GM12878 (cell line): Measurements from ENCODE around the gene ADCY7. TPM values are rescaled to one million over a fixed set of nuclear protein-coding genes. Genes with fewer than 3 reads are reported as not detected.

Experiments used
- ATAC-seq: fragments of 200-7000 bp; cut with Tn5 transposase; 3 replicates; pipeline ENCODE4 v1.9.1; 2020; ENCODE audit warnings: mild to moderate bottlenecking, moderate library complexity
- BruUV-seq: library from RNA; stranded (reverse); fragments of 400-500 nt; replicated peaks from 2 replicates; lab custom pipeline; 2021; lab: Mats Ljungman, UMichigan
- CTCF ChIA-PET: fragments of 300-600 bp; sonication (Branson Sonifier 250); formaldehyde crosslinking; extraction: SDS; loops from one replicate; lab custom pipeline; 2021; ENCODE audit warnings: inconsistent platforms; lab: Yijun Ruan, JAX
- POLR2A ChIA-PET: fragments of 350-600 bp; formaldehyde crosslinking; extraction: SDS; loops from one replicate; lab custom pipeline; 2021; ENCODE audit warnings: inconsistent platforms; lab: Charles Lee
- RAD21 ChIA-PET: fragments of 300-600 bp; sonication (Branson Sonifier 250); formaldehyde crosslinking; loops from one replicate; lab custom pipeline; 2023; ENCODE audit warnings: antibody characterized with exemption; ENCODE audit not compliant: unreplicated experiment; lab: Charles Lee
- SMC1A ChIA-PET: fragments of 300-600 bp; sonication (Branson Sonifier 250); formaldehyde crosslinking; loops from one replicate; lab custom pipeline; 2023; ENCODE audit not compliant: unreplicated experiment, uncharacterized antibody; lab: Charles Lee
- DNase-seq: peaks from one replicate; pipeline ENCODE4 v3.0.0-alpha.2; 2011; ENCODE audit warnings: low read depth, low spot score
- FAIRE-seq: peaks from 3 replicates; lab custom pipeline; 2011; peaks lifted over from hg19 to GRCh38; lab: Jason Lieb, UNC
- H2AFZ ChIP-seq: 2 replicates; pipeline ENCODE4 v1.6.0; 2011; ENCODE audit warnings: low read depth, low read length, control low read depth; ENCODE audit not compliant: control insufficient read depth
- H3K27ac ChIP-seq: 2 replicates; pipeline ENCODE4 v1.5.1; 2011; ENCODE audit warnings: control low read depth; ENCODE audit not compliant: control insufficient read depth, insufficient read depth
- H3K27me3 ChIP-seq, 2 experiments: replicated peaks in 1 of 2; 2 replicates each; pipeline versions ENCODE4 v1.6.0 to v1.6.1; 2011; ENCODE audit warnings: low read length in 1 of 2; ENCODE audit not compliant: control insufficient read depth in 2 of 2, insufficient read depth in 2 of 2
- H3K36me3 ChIP-seq, 2 experiments: 2 replicates each; pipeline ENCODE4 v1.5.1; 2011; ENCODE audit warnings: low read length in 1 of 2; ENCODE audit not compliant: control insufficient read depth in 2 of 2, insufficient read depth in 2 of 2
- H3K4me1 ChIP-seq: 2 replicates; pipeline ENCODE4 v1.6.1; 2011; ENCODE audit warnings: mild to moderate bottlenecking, low read length, moderate library complexity, mixed read lengths; ENCODE audit not compliant: control insufficient read depth, insufficient read depth
- H3K4me2 ChIP-seq: 2 replicates; pipeline ENCODE4 v1.6.0; 2011; ENCODE audit warnings: control low read depth; ENCODE audit not compliant: control insufficient read depth, insufficient read depth
- H3K4me3 ChIP-seq: fragments of 200-600 bp; sonication (generic); 2 replicates; pipeline ENCODE4 v1.5.1; 2016
- H3K79me2 ChIP-seq: 2 replicates; pipeline ENCODE4 v1.6.0; 2011; ENCODE audit warnings: low read length; ENCODE audit not compliant: control insufficient read depth, insufficient read depth
- H3K9ac ChIP-seq: 2 replicates; pipeline ENCODE4 v1.8.0; 2011; ENCODE audit warnings: low read length, control low read depth, mixed read lengths; ENCODE audit not compliant: control insufficient read depth, insufficient read depth
- H3K9me3 ChIP-seq: replicated peaks from 3 replicates; pipeline ENCODE4 v1.5.1; 2011; ENCODE audit warnings: mild to moderate bottlenecking, low read length; ENCODE audit not compliant: control insufficient read depth, insufficient read depth
- H4K20me1 ChIP-seq: 2 replicates; pipeline ENCODE4 v1.6.0; 2011; ENCODE audit not compliant: control insufficient read depth, insufficient read depth
- BCL3 ChIP-seq: IDR thresholded peaks from 2 replicates; pipeline ENCODE4 v1.6.1; 2011; ENCODE audit warnings: borderline replicate concordance, low read depth, mild to moderate bottlenecking, moderate library complexity, low read length; ENCODE audit not compliant: insufficient read depth, poor library complexity, severe bottlenecking
- EP300 ChIP-seq, 2 experiments: fragments of 150-350 bp in 1 of 2; IDR thresholded peaks; 2 replicates each; pipeline ENCODE4 v1.6.1; 2011 to 2012; ENCODE audit warnings: low read depth in 2 of 2, low read length in 2 of 2, borderline replicate concordance in 1 of 2, improper control_type of control experiment in 1 of 2, inconsistent platforms in 1 of 2; ENCODE audit not compliant: control insufficient read depth in 1 of 2
- FOXK2 ChIP-seq: fragments of 450-650 bp; IDR thresholded peaks from 2 replicates; pipeline ENCODE4 v1.6.1; 2017; ENCODE audit warnings: mild to moderate bottlenecking, moderate library complexity
- HDAC2 ChIP-seq: fragments of 200-600 bp; sonication (generic); IDR thresholded peaks from 2 replicates; pipeline ENCODE4 v1.6.1; 2017
- IKZF2 ChIP-seq, 2 experiments: fragments of 450-650 bp; IDR thresholded peaks; 2 replicates each; pipeline ENCODE4 v1.6.1; 2017; ENCODE audit warnings: mild to moderate bottlenecking in 2 of 2, moderate library complexity in 2 of 2
- SMAD5 ChIP-seq: IDR thresholded peaks from 2 replicates; pipeline ENCODE4 v1.6.1; 2016; ENCODE audit warnings: antibody characterized with exemption, low read depth
- WGBS: methylation state at CpG from one replicate; pipeline ENCODE4 v1.1.6; 2016; ENCODE audit warnings: low lambda C conversion rate; ENCODE audit not compliant: insufficient replicate concordance, insufficient coverage; ENCODE audit errors: missing lambda C conversion rate; 5-methylcytosine and 5-hydroxymethylcytosine counted together
- in situ Hi-C: fragments of 300-500 bp; cut with MboI; formaldehyde crosslinking; loops from 9 replicates; pipeline ENCODE4 v1.14.3; 2018; ENCODE audit warnings: mixed read lengths
- intact Hi-C: fragments of 100-400 bp; cut with micrococcal nuclease; formaldehyde crosslinking; loops from one replicate; pipeline ENCODE4 v1.14.2; 2022; ENCODE audit not compliant: unreplicated experiment
- polyA plus RNA-seq, 11 experiments: library from polyadenylated mRNA; depleted of rRNA in 4 of 11; unstranded in 6 of 11; stranded (reverse) in 5 of 11; fragments of >200 nt; fragmentation: Nextera tagmentation in 4 of 11; fragmentation: Illumina TruSeq in 1 of 11; extraction: Ambion mirVana in 4 of 11; extraction: Trizol in 1 of 11; gene quantifications; 1 replicate in 1 of 11; 2 replicates in 10 of 11; pipeline versions ENCODE4 v1.2.1 to v1.2.3, GENCODE V29; 2011 to 2016; ENCODE audit warnings: inconsistent platforms in 2 of 11, missing spikeins in 2 of 11, low read depth in 1 of 11
- total RNA-seq, 4 experiments: library from RNA; depleted of rRNA in 3 of 4; stranded (reverse); fragments of >200 nt in 3 of 4; fragmentation: Illumina TruSeq in 1 of 4; extraction: Trizol in 1 of 4; gene quantifications; 2 replicates each; pipeline versions ENCODE4 v1.2.1 to v1.2.3, GENCODE V29; 2013 to 2021

ADCY7 gene
- total and polyA plus RNA-seq, 10 of the 15 experiments (the other 5 are each of a cell fraction or from before 2014, with no cell fraction given): 1.2 to 87.9 (median 24.4) TPM

GRCh38 chr16:50324345-50324744 lies 58.0 kb downstream of the ADCY7 start:
- SMC1A ChIA-PET: interaction anchor here (1.1 to 1.2 kb wide), 2 partner anchors 59 to 69 kb away, joined by 3 read pairs; no protein-coding TSS in a partner anchor
- Histone ChIP-seq H4K20me1 (no peaks in the 10 kb centered on the region), H3K4me3 (no peak overlapping the region), H3K9ac (no peak overlapping the region), H3K79me2 (no peaks in the 10 kb centered on the region)
- ATAC-seq (no peak), FAIRE-seq (no peak)
- CTCF ChIA-PET: interaction anchor here (1.7 to 5.6 kb wide), 3 partner anchors 30 to 482 kb away, joined by 4 to 51 read pairs (median 10); no protein-coding TSS in a partner anchor
- no TSS peak for BruUV-seq
- in situ Hi-C loops: no loop called here
- TF ChIP-seq FOXK2: no peak
- TF ChIP-seq, all 136 proteins: peak for 0
- Histone ChIP-seq H3K4me2 (no peak overlapping the region), H3K4me1 (peaks cover 3% of the 10 kb centered on the region; the same call in 1 of the 2 replicates), H3K27ac (no peak overlapping the region), H3K9me3 (no peaks in the 10 kb centered on the region), H3K27me3 (no peaks in the 10 kb centered on the region), H3K36me3 (peaks cover 20 to 44% of the 10 kb centered on the region in 2 experiments), H2AFZ (no peak overlapping the region)
- DNase-seq: no peak
- 81% methylated on average over 6 of the region's 6 CpGs for WGBS
- intact Hi-C loops: loop anchor here (10.0 kb wide), 1 partner anchor 110 kb away; no protein-coding TSS in a partner anchor
- RAD21 ChIA-PET: interaction anchor here (2.5 kb wide), 1 partner anchor 482 kb away, joined by 5 read pairs; no protein-coding TSS in a partner anchor
- POLR2A ChIA-PET: no interaction called here

DNA sequence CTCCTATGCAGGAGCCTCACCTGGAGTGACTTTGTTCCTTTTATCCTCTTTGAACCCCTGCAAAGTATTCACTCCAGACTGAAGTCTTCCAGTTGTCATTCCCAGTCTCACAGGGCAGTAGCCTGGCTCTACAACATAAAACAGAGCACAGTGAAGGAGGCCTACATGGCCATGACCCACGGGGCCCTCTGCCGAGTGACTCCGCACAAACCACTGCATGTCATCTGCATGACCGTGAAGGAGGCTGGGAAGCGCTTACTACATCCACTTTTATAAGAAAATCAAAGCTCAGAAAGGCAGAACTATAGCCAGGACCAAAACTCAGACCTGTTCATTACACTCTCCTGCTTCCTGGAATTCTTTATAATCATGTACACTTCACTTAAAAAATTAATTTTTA lies 59.9 kb downstream of the ADCY7 start:
- no peak overlapping the region for H2AFZ ChIP-seq
- in situ Hi-C loops: no loop called here
- intact Hi-C loops: loop anchor here (5.0 to 10.0 kb wide), 2 partner anchors 111 to 481 kb away; no protein-coding TSS in a partner anchor
- no peaks in the 10 kb centered on the region for H4K20me1 ChIP-seq
- no peaks in the 10 kb centered on the region for H3K79me2 ChIP-seq
- no peaks in the 10 kb centered on the region for H3K27me3 ChIP-seq
- BruUV-seq: no TSS peak
- no peak overlapping the region for H3K4me2 ChIP-seq
- H3K9me3 ChIP-seq: no peaks in the 10 kb centered on the region
- TF ChIP-seq EP300 (IDR thresholded peaks at IDR 0.05; ENCODE audit: borderline replicate concordance in 1 of 2, control insufficient read depth in 1 of 2, low read depth in 2 of 2, low read length in 2 of 2) (no peak), BCL3 (no peak), HDAC2 (no peak), SMAD5 (no peak), IKZF2 (IDR thresholded peaks at IDR 0.05) (no peak)
- ChIA-PET CTCF (interaction anchor here (0.6 to 5.6 kb wide), 16 partner anchors 11 to 480 kb away, joined by 3 to 51 read pairs (median 5); partner anchors contain the start of gene CNEP1R1), SMC1A (interaction anchor here (1.2 to 2.6 kb wide), 8 partner anchors 25 to 480 kb away, joined by 3 to 19 read pairs (median 6); no protein-coding TSS in a partner anchor), POLR2A (interaction anchor here (0.9 kb wide), 1 partner anchor 11 kb away, joined by 3 read pairs; no protein-coding TSS in a partner anchor), RAD21 (interaction anchor here (1.1 to 1.5 kb wide), 3 partner anchors 29 to 301 kb away, joined by 4 to 7 read pairs (median 4); partner anchors contain the start of gene CNEP1R1)
- no peak overlapping the region for H3K4me3 ChIP-seq
- DNase-seq: no peak
- peaks cover 3% of the 10 kb centered on the region; the same call in 1 of the 2 replicates for H3K4me1 ChIP-seq
- H3K27ac ChIP-seq: no peak overlapping the region
- H3K9ac ChIP-seq: no peak overlapping the region
- no peak for ATAC-seq
- peaks cover 18 to 30% of the 10 kb centered on the region in 2 experiments for H3K36me3 ChIP-seq
- 99% methylated on average over 5 of the region's 5 CpGs for WGBS
- FAIRE-seq: no peak
